Suprapubic skin (tissue), 3 donors: ENCODE measurements around the gene MAD1L1.

ENCODE experiments used
- POLR2AphosphoS5 ChIP-seq, 3 donors: sonication (generic); formaldehyde crosslinking; IDR thresholded peaks; one replicate each; pipeline ENCODE4 v1.6.1; 2017; ENCODE audit warnings: antibody characterized with exemption in 3 of 3
- TF ChIP-seq, protein P1 (sequence below), 2 donors: fragments of 200-600 bp in 1 of 2; fragments of 450-650 bp in 1 of 2; sonication (generic) in 1 of 2; IDR thresholded peaks; one replicate each; pipeline ENCODE4 v1.5.1; 2016 to 2019; ENCODE audit warnings: antibody characterized with exemption in 2 of 2, mild to moderate bottlenecking in 1 of 2, moderate library complexity in 1 of 2

GRCh38 chr7:2279896-2280295 is 47.2 kb upstream of the MAD1L1 start:
- TF ChIP-seq, protein P1, sequence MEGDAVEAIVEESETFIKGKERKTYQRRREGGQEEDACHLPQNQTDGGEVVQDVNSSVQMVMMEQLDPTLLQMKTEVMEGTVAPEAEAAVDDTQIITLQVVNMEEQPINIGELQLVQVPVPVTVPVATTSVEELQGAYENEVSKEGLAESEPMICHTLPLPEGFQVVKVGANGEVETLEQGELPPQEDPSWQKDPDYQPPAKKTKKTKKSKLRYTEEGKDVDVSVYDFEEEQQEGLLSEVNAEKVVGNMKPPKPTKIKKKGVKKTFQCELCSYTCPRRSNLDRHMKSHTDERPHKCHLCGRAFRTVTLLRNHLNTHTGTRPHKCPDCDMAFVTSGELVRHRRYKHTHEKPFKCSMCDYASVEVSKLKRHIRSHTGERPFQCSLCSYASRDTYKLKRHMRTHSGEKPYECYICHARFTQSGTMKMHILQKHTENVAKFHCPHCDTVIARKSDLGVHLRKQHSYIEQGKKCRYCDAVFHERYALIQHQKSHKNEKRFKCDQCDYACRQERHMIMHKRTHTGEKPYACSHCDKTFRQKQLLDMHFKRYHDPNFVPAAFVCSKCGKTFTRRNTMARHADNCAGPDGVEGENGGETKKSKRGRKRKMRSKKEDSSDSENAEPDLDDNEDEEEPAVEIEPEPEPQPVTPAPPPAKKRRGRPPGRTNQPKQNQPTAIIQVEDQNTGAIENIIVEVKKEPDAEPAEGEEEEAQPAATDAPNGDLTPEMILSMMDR (IDR thresholded peaks at IDR 0.05), result no peak
- no peak for TF ChIP-seq POLR2AphosphoS5 (IDR thresholded peaks at IDR 0.05)
